SU-DHL-6 (cell line): ENCODE results near the gene JAKMIP1.

ENCODE experiments used
- H2AFZ ChIP-seq: fragments of 200-600 bp; sonication (generic); 2 replicates; pipeline ENCODE4 v1.6.1; 2014; ENCODE audit warnings: low read depth, mild to moderate bottlenecking, moderate library complexity, mixed read lengths, antibody characterized with exemption, low read length; ENCODE audit not compliant: severe bottlenecking
- H3F3A ChIP-seq: fragments of 200-600 bp; shearing (Covaris generic); 2 replicates; pipeline ENCODE4 v1.6.0; 2016; ENCODE audit warnings: antibody characterized with exemption, mild to moderate bottlenecking; ENCODE audit not compliant: insufficient read depth
- H3K27ac ChIP-seq: fragments of 200-600 bp; sonication (generic); 2 replicates; pipeline ENCODE4 v1.5.1; 2016; ENCODE audit warnings: low read depth, mild to moderate bottlenecking, low read length, moderate library complexity, mixed read lengths
- H3K27me3 ChIP-seq: fragments of 200-600 bp; sonication (generic), shearing (Covaris generic); 2 replicates; pipeline ENCODE4 v1.6.0; 2014; ENCODE audit warnings: mild to moderate bottlenecking, low read length
- H3K36me3 ChIP-seq: fragments of 200-600 bp; sonication (generic); 2 replicates; pipeline ENCODE4 v1.6.1; 2014; ENCODE audit warnings: mild to moderate bottlenecking, low read length, mixed read lengths
- H3K4me2 ChIP-seq: fragments of 300-600, 200-600 bp; shearing (Covaris generic), sonication (generic); 2 replicates; pipeline ENCODE4 v1.6.0; 2014; ENCODE audit warnings: low read length, low read depth, mild to moderate bottlenecking; ENCODE audit not compliant: poor library complexity, severe bottlenecking
- H3K4me3 ChIP-seq: fragments of 200-600 bp; sonication (generic); 2 replicates; pipeline ENCODE4 v1.5.1; 2014; ENCODE audit warnings: antibody characterized with exemption, low read length, mild to moderate bottlenecking, mixed read lengths; ENCODE audit not compliant: insufficient read depth, poor library complexity, severe bottlenecking
- H3K79me2 ChIP-seq: fragments of 200-600 bp; sonication (generic); 2 replicates; pipeline ENCODE4 v1.6.1; 2014; ENCODE audit warnings: mild to moderate bottlenecking, low read length, moderate library complexity; ENCODE audit not compliant: insufficient read depth
- H3K9ac ChIP-seq: fragments of 200-600 bp; sonication (generic); 2 replicates; pipeline ENCODE4 v1.7.0; 2014; ENCODE audit warnings: mild to moderate bottlenecking, low read length
- H3K9me2 ChIP-seq: fragments of 200-600 bp; sonication (generic); replicated peaks from 2 replicates; pipeline ENCODE4 v1.6.1; 2014; ENCODE audit warnings: low read length; ENCODE audit not compliant: insufficient read depth
- H3K9me3 ChIP-seq: fragments of 200-600 bp; sonication (generic); 2 replicates; pipeline ENCODE4 v1.6.1; 2014; ENCODE audit warnings: low read length, mixed read lengths; ENCODE audit not compliant: insufficient read depth
- H4K20me1 ChIP-seq: fragments of 200-600 bp; sonication (generic); 2 replicates; pipeline ENCODE4 v1.6.1; 2014; ENCODE audit warnings: low read depth, mild to moderate bottlenecking, antibody characterized with exemption, low read length, moderate library complexity, mixed read lengths
- EZH2phosphoT487 ChIP-seq: fragments of 200-600 bp; sonication (generic), shearing (Covaris generic); conservative IDR thresholded peaks from 2 replicates; pipeline ENCODE4 v1.6.1; 2018; ENCODE audit warnings: mild to moderate bottlenecking, antibody characterized with exemption, low read length, moderate library complexity, mixed read lengths
- TF ChIP-seq, protein P1 (sequence below): fragments of 200-600 bp; sonication (generic); IDR thresholded peaks from one replicate; pipeline ENCODE4 v1.5.1; 2017; ENCODE audit warnings: antibody characterized with exemption, mild to moderate bottlenecking, low read length, moderate library complexity; ENCODE audit not compliant: insufficient read depth, poor library complexity, severe bottlenecking

Gene JAKMIP1

DNA sequence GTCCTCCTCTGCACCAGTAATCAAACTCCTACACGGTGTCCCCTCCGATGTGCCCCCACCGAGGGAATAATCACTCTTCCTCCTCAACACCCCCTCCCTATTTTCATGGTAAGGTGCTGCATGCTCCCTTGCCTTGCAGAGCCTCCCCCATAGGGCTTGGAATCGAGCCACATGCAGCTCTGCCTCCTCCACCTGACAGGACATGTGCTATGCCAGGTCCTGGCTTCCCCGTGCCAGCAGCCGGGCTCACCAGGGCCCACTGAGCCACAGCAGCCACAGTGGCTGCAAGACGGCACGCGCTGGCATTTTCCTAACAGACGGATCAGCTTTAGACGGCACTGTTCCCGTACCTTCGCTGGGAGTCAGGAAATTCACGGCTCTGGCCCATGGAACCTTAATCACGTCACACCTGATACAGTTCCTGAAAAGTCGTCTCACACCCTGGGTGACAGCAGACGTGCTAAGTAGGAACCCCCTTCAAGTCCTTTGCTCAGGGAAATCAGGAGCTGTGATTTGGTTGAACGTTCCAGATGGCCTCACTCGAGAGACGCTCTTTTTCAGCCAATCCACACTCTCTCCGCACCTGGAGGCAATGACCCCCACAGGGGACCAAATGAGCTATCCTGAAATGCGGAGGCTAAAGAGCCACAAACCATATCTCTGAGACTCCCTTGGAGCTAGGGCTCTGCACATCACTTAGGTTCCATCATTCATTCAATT lies 63.2 kb downstream of the JAKMIP1 start:
- no peak for TF ChIP-seq EZH2phosphoT487
- TF ChIP-seq, protein P1, sequence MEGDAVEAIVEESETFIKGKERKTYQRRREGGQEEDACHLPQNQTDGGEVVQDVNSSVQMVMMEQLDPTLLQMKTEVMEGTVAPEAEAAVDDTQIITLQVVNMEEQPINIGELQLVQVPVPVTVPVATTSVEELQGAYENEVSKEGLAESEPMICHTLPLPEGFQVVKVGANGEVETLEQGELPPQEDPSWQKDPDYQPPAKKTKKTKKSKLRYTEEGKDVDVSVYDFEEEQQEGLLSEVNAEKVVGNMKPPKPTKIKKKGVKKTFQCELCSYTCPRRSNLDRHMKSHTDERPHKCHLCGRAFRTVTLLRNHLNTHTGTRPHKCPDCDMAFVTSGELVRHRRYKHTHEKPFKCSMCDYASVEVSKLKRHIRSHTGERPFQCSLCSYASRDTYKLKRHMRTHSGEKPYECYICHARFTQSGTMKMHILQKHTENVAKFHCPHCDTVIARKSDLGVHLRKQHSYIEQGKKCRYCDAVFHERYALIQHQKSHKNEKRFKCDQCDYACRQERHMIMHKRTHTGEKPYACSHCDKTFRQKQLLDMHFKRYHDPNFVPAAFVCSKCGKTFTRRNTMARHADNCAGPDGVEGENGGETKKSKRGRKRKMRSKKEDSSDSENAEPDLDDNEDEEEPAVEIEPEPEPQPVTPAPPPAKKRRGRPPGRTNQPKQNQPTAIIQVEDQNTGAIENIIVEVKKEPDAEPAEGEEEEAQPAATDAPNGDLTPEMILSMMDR: no peak
- H3K9me3 ChIP-seq: no peaks in the 10 kb centered on the region
- no peaks in the 10 kb centered on the region for H3K79me2 ChIP-seq
- H3K4me2 ChIP-seq: no peak overlapping the region
- H3K4me3 ChIP-seq: no peak overlapping the region
- no peak overlapping the region for H3K27ac ChIP-seq
- H4K20me1 ChIP-seq: no peaks in the 10 kb centered on the region
- no peaks in the 10 kb centered on the region for H3K27me3 ChIP-seq
- H3K9me2 ChIP-seq: no peaks in the 10 kb centered on the region
- no peak overlapping the region for H3K9ac ChIP-seq
- no peaks in the 10 kb centered on the region for H3F3A ChIP-seq
- no peak overlapping the region for H2AFZ ChIP-seq
- H3K36me3 ChIP-seq: no peaks in the 10 kb centered on the region

DNA sequence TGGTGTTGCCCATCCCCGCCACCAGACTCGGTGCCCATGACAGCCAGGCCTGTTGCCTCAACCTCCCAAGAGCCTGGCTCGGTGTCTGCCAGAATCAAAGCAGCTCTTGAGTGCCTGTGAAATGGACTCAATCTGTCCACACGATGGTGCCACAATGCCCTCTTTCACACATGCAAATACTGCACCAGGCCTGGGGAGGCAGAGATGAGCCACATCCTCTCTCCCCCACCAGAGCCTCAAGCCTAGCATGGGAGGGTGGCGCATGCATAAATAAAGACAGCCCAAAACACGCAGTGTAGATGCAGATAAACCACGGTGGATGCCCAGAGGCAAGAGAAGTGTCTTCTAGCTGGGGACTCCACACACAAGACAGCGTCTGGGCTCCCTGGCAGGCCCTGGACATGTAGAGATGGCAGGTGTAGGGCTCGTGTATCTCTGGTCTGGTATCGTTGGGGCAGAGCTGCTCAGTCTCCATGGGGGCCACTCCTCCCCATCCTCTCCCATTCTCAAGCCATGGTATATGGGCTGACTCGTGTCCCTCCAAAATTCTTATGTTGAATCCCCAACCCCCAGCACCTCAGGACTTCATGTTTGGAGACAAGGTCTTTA lies 65.6 kb downstream of the JAKMIP1 start:
- Histone ChIP-seq H4K20me1 (no peaks in the 10 kb centered on the region), H3K79me2 (no peaks in the 10 kb centered on the region), H3K27ac (no peak overlapping the region), H3K27me3 (no peaks in the 10 kb centered on the region), H2AFZ (no peak overlapping the region), H3K36me3 (no peaks in the 10 kb centered on the region), H3F3A (no peaks in the 10 kb centered on the region), H3K4me2 (no peak overlapping the region), H3K9me2 (no peaks in the 10 kb centered on the region), H3K4me3 (no peak overlapping the region), H3K9ac (no peak overlapping the region), H3K9me3 (no peaks in the 10 kb centered on the region)
- TF ChIP-seq EZH2phosphoT487: no peak
- TF ChIP-seq, protein P1: peak; percentile 37

DNA sequence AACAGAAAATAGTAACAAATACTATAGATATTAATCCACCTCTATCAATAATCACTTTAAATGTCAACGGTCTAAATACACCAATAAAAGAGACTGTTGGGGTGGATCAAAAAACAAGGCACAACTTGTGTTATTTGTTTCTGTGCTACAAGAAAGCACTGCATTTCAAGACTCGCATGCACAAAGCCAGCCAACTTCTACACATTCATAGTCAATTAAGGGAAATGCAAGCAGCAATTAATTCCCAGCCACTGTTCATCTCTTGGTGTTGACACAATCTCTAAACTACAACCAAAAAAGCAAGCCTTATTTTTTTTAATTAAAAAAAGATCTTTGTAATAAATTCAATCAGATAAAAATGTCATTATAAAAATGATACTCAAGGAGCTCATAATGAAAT lies 67.6 kb downstream of the JAKMIP1 start:
- Histone ChIP-seq H3K4me3 (no peak overlapping the region), H3K27me3 (no peaks in the 10 kb centered on the region), H3F3A (no peaks in the 10 kb centered on the region)

More for the DNA sequence above, 67.6 kb downstream of the JAKMIP1 start:
- TF ChIP-seq, protein P1: no peak
- no peak for TF ChIP-seq EZH2phosphoT487
- no peaks in the 10 kb centered on the region for H4K20me1 ChIP-seq
- H3K9me3 ChIP-seq: no peaks in the 10 kb centered on the region
- H3K9ac ChIP-seq: no peak overlapping the region
- H3K4me2 ChIP-seq: no peak overlapping the region
- no peak overlapping the region for H2AFZ ChIP-seq
- no peaks in the 10 kb centered on the region for H3K36me3 ChIP-seq
- no peaks in the 10 kb centered on the region for H3K79me2 ChIP-seq
- no peak overlapping the region for H3K27ac ChIP-seq
- no peaks in the 10 kb centered on the region for H3K9me2 ChIP-seq
